ENCODE measurements around the gene SLC4A2.

The SLC4A2 gene

DNA sequence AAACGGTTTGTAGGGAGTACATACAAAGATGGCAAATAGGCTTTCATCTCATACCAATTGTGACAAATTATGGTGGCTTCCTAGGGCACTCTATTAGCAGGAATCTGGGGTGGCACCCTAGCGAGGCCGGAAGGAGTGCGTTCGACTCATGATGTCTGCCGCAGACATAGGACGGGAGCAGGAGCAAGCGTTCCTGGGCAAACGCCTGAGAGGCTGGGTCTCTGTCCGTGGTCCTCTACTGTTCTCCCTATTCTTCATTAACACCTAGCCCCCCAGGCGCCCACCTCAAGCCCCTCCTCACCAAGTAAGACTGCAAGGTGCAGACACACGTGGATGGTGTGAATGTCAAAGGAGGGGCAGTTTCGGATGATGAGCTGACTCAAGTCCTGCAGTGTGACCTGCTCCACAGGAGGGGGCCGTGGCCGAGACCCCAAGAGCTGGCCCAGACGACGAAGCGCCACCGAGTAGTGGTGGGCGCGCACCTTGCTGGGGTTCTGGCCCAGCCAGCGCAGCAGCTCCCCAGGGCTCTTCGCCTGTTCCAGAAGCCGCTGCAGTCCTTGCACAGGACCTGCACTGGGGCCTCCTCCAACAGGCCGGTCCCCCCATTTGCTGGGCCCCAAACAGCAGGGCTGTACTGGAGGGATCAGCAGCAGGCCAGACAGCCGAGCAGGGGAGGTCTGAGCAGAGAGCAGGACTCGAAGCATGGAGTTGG is 20.0 kb downstream of the SLC4A2 start:
- ATAC-seq: no peak
- TF ChIP-seq, protein P1, sequence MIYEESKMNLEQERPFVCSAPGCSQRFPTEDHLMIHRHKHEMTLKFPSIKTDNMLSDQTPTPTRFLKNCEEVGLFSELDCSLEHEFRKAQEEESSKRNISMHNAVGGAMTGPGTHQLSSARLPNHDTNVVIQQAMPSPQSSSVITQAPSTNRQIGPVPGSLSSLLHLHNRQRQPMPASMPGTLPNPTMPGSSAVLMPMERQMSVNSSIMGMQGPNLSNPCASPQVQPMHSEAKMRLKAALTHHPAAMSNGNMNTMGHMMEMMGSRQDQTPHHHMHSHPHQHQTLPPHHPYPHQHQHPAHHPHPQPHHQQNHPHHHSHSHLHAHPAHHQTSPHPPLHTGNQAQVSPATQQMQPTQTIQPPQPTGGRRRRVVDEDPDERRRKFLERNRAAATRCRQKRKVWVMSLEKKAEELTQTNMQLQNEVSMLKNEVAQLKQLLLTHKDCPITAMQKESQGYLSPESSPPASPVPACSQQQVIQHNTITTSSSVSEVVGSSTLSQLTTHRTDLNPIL (CRISPR knock-in tag; IDR thresholded peaks at IDR 0.05; ENCODE audit: low read depth): no peak
- TF ChIP-seq RARB (CRISPR knock-in tag; IDR thresholded peaks at IDR 0.05) (no peak), BACH2 (CRISPR knock-in tag; IDR thresholded peaks at IDR 0.05; ENCODE audit: borderline replicate concordance) (no peak), ZNF565 (CRISPR knock-in tag; conservative IDR thresholded peaks at IDR 0.05; ENCODE audit: low read depth) (no peak), TOX (CRISPR knock-in tag; IDR thresholded peaks at IDR 0.05; ENCODE audit: borderline replicate concordance) (no peak), ZC3H10 (CRISPR knock-in tag; IDR thresholded peaks at IDR 0.05) (no peak), GLIS3 (CRISPR knock-in tag; IDR thresholded peaks at IDR 0.05) (no peak), ISL1 (CRISPR knock-in tag; IDR thresholded peaks at IDR 0.05) (no peak), ZFP30 (CRISPR knock-in tag; IDR thresholded peaks at IDR 0.05) (no peak), CSDC2 (CRISPR knock-in tag; IDR thresholded peaks at IDR 0.05) (no peak), OSR1 (CRISPR knock-in tag; IDR thresholded peaks at IDR 0.05) (no peak), ZNF70 (CRISPR knock-in tag; IDR thresholded peaks at IDR 0.05) (no peak), TCF4 (CRISPR knock-in tag; IDR thresholded peaks at IDR 0.05; ENCODE audit: borderline replicate concordance) (no peak), PPARA (CRISPR knock-in tag; IDR thresholded peaks at IDR 0.05; ENCODE audit: borderline replicate concordance) (no peak), ARNTL (CRISPR knock-in tag; IDR thresholded peaks at IDR 0.05; ENCODE audit: borderline replicate concordance, low read depth) (no peak)
- TF ChIP-seq, protein P2, sequence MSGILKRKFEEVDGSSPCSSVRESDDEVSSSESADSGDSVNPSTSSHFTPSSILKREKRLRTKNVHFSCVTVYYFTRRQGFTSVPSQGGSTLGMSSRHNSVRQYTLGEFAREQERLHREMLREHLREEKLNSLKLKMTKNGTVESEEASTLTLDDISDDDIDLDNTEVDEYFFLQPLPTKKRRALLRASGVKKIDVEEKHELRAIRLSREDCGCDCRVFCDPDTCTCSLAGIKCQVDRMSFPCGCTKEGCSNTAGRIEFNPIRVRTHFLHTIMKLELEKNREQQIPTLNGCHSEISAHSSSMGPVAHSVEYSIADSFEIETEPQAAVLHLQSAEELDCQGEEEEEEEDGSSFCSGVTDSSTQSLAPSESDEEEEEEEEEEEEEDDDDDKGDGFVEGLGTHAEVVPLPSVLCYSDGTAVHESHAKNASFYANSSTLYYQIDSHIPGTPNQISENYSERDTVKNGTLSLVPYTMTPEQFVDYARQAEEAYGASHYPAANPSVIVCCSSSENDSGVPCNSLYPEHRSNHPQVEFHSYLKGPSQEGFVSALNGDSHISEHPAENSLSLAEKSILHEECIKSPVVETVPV (CRISPR knock-in tag; IDR thresholded peaks at IDR 0.05): no peak
- TF ChIP-seq, protein P3, sequence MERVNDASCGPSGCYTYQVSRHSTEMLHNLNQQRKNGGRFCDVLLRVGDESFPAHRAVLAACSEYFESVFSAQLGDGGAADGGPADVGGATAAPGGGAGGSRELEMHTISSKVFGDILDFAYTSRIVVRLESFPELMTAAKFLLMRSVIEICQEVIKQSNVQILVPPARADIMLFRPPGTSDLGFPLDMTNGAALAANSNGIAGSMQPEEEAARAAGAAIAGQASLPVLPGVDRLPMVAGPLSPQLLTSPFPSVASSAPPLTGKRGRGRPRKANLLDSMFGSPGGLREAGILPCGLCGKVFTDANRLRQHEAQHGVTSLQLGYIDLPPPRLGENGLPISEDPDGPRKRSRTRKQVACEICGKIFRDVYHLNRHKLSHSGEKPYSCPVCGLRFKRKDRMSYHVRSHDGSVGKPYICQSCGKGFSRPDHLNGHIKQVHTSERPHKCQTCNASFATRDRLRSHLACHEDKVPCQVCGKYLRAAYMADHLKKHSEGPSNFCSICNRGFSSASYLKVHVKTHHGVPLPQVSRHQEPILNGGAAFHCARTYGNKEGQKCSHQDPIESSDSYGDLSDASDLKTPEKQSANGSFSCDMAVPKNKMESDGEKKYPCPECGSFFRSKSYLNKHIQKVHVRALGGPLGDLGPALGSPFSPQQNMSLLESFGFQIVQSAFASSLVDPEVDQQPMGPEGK (CRISPR knock-in tag; IDR thresholded peaks at IDR 0.05; ENCODE audit: borderline replicate concordance): no peak
- TF ChIP-seq, protein P4, sequence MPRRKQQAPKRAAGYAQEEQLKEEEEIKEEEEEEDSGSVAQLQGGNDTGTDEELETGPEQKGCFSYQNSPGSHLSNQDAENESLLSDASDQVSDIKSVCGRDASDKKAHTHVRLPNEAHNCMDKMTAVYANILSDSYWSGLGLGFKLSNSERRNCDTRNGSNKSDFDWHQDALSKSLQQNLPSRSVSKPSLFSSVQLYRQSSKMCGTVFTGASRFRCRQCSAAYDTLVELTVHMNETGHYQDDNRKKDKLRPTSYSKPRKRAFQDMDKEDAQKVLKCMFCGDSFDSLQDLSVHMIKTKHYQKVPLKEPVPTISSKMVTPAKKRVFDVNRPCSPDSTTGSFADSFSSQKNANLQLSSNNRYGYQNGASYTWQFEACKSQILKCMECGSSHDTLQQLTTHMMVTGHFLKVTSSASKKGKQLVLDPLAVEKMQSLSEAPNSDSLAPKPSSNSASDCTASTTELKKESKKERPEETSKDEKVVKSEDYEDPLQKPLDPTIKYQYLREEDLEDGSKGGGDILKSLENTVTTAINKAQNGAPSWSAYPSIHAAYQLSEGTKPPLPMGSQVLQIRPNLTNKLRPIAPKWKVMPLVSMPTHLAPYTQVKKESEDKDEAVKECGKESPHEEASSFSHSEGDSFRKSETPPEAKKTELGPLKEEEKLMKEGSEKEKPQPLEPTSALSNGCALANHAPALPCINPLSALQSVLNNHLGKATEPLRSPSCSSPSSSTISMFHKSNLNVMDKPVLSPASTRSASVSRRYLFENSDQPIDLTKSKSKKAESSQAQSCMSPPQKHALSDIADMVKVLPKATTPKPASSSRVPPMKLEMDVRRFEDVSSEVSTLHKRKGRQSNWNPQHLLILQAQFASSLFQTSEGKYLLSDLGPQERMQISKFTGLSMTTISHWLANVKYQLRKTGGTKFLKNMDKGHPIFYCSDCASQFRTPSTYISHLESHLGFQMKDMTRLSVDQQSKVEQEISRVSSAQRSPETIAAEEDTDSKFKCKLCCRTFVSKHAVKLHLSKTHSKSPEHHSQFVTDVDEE (CRISPR knock-in tag; IDR thresholded peaks at IDR 0.05): no peak
- TF ChIP-seq, protein P5, sequence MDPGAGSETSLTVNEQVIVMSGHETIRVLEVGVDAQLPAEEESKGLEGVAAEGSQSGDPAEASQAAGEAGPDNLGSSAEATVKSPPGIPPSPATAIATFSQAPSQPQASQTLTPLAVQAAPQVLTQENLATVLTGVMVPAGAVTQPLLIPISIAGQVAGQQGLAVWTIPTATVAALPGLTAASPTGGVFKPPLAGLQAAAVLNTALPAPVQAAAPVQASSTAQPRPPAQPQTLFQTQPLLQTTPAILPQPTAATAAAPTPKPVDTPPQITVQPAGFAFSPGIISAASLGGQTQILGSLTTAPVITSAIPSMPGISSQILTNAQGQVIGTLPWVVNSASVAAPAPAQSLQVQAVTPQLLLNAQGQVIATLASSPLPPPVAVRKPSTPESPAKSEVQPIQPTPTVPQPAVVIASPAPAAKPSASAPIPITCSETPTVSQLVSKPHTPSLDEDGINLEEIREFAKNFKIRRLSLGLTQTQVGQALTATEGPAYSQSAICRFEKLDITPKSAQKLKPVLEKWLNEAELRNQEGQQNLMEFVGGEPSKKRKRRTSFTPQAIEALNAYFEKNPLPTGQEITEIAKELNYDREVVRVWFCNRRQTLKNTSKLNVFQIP (CRISPR knock-in tag; IDR thresholded peaks at IDR 0.05; ENCODE audit: borderline replicate concordance, low read depth): no peak

DNA sequence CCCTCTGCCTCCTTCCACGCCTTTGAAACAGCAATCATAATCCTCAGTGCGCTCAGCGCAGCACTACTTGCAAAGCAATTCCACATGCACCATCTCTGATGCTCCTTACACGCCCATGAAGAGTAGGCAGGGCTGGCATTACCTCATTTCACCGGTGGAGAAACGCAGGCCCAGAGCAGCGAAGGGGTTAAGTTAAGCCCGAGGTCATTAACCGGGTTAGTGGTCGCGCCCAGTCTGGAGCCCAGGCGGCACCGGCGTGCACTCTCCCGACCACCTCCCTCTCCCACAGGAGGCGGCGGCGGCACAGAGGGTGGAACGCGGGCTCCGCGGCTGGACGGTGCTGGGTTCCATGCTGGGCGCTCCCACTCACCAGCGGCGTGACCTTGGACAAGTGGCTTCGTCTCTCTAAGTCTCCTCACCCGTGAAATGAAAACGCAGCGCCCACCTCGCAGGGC is 20.7 kb downstream of the SLC4A2 start:
- ATAC-seq: peak; percentile 28
- TF ChIP-seq GLIS3 (CRISPR knock-in tag; IDR thresholded peaks at IDR 0.05) (no peak; the same call in 1 of the 2 replicates), ZC3H10 (CRISPR knock-in tag; IDR thresholded peaks at IDR 0.05) (no peak), BACH2 (CRISPR knock-in tag; IDR thresholded peaks at IDR 0.05; ENCODE audit: borderline replicate concordance) (no peak), PPARA (CRISPR knock-in tag; IDR thresholded peaks at IDR 0.05; ENCODE audit: borderline replicate concordance) (no peak), ZNF565 (CRISPR knock-in tag; conservative IDR thresholded peaks at IDR 0.05; ENCODE audit: low read depth) (no peak), TCF4 (CRISPR knock-in tag; IDR thresholded peaks at IDR 0.05; ENCODE audit: borderline replicate concordance) (no peak), ISL1 (CRISPR knock-in tag; IDR thresholded peaks at IDR 0.05) (no peak), ZNF70 (CRISPR knock-in tag; IDR thresholded peaks at IDR 0.05) (no peak)
- TF ChIP-seq, protein P2 (CRISPR knock-in tag; IDR thresholded peaks at IDR 0.05): no peak
